Progenitor cell of endocrine pancreas (in vitro differentiated cells): Measurements from ENCODE around the gene HSF2BP. TPM values are rescaled to one million over a fixed set of nuclear protein-coding genes. Genes with fewer than 3 reads are reported as not detected.

ENCODE experiments used
- DNase-seq: peaks from one replicate; pipeline ENCODE4 v3.0.0; 2021; ENCODE audit warnings: low spot score; ENCODE audit not compliant: unreplicated experiment
- H3K27ac Mint-ChIP-seq: 2 replicates; pipeline ENCODE4 v1.8.0; 2021; ENCODE audit warnings: mild to moderate bottlenecking, moderate library complexity, mixed read lengths
- H3K27me3 Mint-ChIP-seq: 2 replicates; pipeline ENCODE4 v1.8.0; 2021; ENCODE audit warnings: mixed read lengths
- H3K36me3 Mint-ChIP-seq: 2 replicates; pipeline ENCODE4 v1.8.0; 2022; ENCODE audit warnings: mixed read lengths; ENCODE audit not compliant: insufficient read depth
- H3K4me1 Mint-ChIP-seq: 2 replicates; pipeline ENCODE4 v1.8.0; 2021; ENCODE audit warnings: low read depth, mixed read lengths
- H3K4me3 Mint-ChIP-seq: 2 replicates; pipeline ENCODE4 v1.8.0; 2021; ENCODE audit warnings: low read depth, mild to moderate bottlenecking, moderate library complexity, mixed read lengths
- H3K9me3 Mint-ChIP-seq: 2 replicates; pipeline ENCODE4 v1.8.0; 2021; ENCODE audit warnings: low read depth, mixed read lengths
- total RNA-seq: library from RNA; stranded (reverse); gene quantifications from 2 replicates; pipeline ENCODE4 v1.2.1, GENCODE V29; 2021
- TF ChIP-seq, protein P1 (sequence below): fragments of 200-600 bp; sonication (generic); IDR thresholded peaks from one replicate; pipeline ENCODE4 v1.5.0; 2021; ENCODE audit warnings: antibody characterized with exemption, mild to moderate bottlenecking; ENCODE audit not compliant: unreplicated experiment

The HSF2BP gene
- total RNA-seq, 1 donor from 2014 or later: 2.0 TPM

DNA sequence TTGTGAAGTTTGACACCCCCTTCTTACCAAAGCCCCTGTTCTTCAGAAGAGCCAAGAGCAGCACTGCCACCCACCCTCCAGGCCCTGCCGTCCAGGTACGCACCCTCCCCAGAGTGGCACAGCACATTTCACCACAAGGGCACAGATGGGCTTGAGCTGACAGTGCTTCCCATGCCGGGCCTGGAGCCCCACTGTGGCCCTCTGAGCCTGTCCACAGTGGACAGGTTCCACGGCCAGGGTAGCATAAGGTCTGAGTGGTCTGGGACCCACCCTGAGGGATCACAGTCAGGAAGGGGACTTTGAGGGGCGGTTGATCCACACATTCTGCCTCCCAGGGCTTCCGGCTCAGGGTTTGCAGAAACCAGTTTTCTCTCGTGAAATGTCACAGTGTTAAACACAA lies 31.1 kb upstream of the HSF2BP start:
- H3K36me3 Mint-ChIP-seq: peaks cover 22% of the 10 kb centered on the region
- no peaks in the 10 kb centered on the region for H3K9me3 Mint-ChIP-seq
- no peaks in the 10 kb centered on the region for H3K27me3 Mint-ChIP-seq
- TF ChIP-seq, protein P1, sequence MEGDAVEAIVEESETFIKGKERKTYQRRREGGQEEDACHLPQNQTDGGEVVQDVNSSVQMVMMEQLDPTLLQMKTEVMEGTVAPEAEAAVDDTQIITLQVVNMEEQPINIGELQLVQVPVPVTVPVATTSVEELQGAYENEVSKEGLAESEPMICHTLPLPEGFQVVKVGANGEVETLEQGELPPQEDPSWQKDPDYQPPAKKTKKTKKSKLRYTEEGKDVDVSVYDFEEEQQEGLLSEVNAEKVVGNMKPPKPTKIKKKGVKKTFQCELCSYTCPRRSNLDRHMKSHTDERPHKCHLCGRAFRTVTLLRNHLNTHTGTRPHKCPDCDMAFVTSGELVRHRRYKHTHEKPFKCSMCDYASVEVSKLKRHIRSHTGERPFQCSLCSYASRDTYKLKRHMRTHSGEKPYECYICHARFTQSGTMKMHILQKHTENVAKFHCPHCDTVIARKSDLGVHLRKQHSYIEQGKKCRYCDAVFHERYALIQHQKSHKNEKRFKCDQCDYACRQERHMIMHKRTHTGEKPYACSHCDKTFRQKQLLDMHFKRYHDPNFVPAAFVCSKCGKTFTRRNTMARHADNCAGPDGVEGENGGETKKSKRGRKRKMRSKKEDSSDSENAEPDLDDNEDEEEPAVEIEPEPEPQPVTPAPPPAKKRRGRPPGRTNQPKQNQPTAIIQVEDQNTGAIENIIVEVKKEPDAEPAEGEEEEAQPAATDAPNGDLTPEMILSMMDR: no peak
- H3K4me1 Mint-ChIP-seq: no peaks in the 10 kb centered on the region
- DNase-seq: no peak
- H3K4me3 Mint-ChIP-seq: no peak overlapping the region
- H3K27ac Mint-ChIP-seq: no peak overlapping the region

GRCh38 chr21:43689556-43690337 lies 30.5 kb upstream of the HSF2BP start:
- Mint-ChIP-seq H3K9me3 (no peaks in the 10 kb centered on the region), H3K4me1 (no peaks in the 10 kb centered on the region), H3K27ac (no peak overlapping the region), H3K36me3 (peaks cover 19% of the 10 kb centered on the region), H3K4me3 (no peak overlapping the region), H3K27me3 (no peaks in the 10 kb centered on the region)
- TF ChIP-seq, protein P1: no peak
- DNase-seq: no peak

GRCh38 chr21:43688906-43689305 lies 29.6 kb upstream of the HSF2BP start:
- Mint-ChIP-seq H3K4me1 (no peaks in the 10 kb centered on the region), H3K9me3 (no peaks in the 10 kb centered on the region), H3K27me3 (no peaks in the 10 kb centered on the region), H3K36me3 (peaks cover 18% of the 10 kb centered on the region), H3K27ac (no peak overlapping the region), H3K4me3 (no peak overlapping the region)
- DNase-seq: no peak
- TF ChIP-seq, protein P1: no peak

DNA sequence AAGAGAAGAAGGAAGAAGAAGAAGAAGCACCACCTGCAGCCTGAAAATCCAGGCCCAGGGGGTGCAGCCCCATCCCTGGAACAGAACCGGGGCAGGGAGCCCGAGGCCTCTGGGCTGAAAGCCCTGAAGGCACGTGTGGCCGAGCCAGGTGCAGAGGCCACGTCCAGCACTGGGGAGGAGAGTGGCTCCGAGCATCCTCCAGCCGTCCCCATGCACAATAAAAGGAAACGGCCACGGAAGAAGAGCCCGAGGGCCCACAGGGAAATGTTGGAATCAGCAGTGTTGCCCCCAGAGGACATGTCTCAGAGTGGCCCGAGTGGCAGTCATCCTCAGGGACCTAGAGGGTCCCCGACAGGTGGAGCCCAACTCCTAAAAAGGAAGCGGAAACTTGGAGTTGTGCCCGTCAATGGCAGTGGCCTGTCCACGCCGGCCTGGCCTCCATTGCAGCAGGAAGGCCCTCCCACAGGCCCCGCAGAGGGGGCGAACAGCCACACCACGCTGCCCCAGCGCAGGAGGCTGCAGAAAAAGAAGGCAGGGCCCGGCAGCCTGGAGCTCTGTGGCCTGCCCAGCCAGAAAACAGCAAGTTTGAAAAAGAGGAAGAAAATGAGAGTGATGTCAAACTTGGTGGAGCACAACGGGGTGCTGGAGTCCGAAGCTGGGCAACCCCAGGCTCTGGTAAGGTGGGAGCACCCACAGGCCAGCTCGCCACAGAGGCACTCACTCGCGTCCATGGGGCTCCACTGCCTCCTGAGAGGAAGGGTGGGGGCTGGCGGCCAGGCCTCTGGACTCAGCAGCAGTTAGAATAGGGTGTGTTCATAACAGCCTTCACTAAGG lies 28.5 kb upstream of the HSF2BP start:
- H3K4me1 Mint-ChIP-seq: no peaks in the 10 kb centered on the region
- H3K36me3 Mint-ChIP-seq: peaks cover 16% of the 10 kb centered on the region
- no peaks in the 10 kb centered on the region for H3K27me3 Mint-ChIP-seq
- no peaks in the 10 kb centered on the region for H3K9me3 Mint-ChIP-seq
- DNase-seq: no peak
- TF ChIP-seq, protein P1: no peak
- no peak overlapping the region for H3K4me3 Mint-ChIP-seq
- H3K27ac Mint-ChIP-seq: no peak overlapping the region

DNA sequence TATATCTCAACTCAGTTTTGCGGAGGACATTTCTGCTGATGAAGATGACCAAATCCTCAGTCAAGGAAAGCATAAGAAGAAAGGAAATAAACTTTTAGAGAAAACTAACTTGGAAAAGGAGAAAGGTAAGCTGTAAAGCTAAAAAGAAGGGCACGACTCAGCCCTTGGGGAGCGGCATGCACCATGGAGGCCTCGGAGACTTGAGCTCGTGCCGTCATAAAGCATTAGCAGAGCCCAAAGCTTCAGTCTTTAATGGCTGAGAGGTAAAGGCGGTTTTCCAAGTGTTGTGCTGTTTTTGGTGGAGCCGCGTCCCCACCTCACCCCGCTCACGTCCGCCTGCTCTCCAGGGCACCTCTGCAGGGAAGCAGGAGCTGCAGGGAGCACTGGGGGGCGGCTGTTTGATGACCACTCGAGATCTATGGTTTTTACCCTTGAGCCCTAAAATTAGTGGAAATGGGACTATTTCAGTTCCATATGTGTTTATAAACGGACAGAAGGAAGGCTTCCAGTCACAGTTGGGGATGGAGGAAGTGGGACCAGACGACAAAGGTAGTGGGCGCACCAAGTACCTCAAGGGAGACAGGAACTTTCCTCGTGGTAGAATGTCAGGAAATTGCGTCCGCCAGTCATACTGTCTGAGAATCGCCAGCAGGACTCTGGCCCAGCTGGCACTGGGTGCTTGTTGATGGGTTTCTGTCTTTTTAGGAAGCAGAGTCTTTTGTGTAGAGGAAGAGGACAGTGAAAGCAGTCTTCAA lies 27.7 kb upstream of the HSF2BP start:
- Mint-ChIP-seq H3K36me3 (peaks cover 17% of the 10 kb centered on the region), H3K27ac (no peak overlapping the region), H3K4me3 (no peak overlapping the region), H3K9me3 (no peaks in the 10 kb centered on the region), H3K27me3 (no peaks in the 10 kb centered on the region), H3K4me1 (no peaks in the 10 kb centered on the region)
- TF ChIP-seq, protein P1: no peak
- DNase-seq: no peak
